ENCODE data around the gene FES.

FES gene

DNA sequence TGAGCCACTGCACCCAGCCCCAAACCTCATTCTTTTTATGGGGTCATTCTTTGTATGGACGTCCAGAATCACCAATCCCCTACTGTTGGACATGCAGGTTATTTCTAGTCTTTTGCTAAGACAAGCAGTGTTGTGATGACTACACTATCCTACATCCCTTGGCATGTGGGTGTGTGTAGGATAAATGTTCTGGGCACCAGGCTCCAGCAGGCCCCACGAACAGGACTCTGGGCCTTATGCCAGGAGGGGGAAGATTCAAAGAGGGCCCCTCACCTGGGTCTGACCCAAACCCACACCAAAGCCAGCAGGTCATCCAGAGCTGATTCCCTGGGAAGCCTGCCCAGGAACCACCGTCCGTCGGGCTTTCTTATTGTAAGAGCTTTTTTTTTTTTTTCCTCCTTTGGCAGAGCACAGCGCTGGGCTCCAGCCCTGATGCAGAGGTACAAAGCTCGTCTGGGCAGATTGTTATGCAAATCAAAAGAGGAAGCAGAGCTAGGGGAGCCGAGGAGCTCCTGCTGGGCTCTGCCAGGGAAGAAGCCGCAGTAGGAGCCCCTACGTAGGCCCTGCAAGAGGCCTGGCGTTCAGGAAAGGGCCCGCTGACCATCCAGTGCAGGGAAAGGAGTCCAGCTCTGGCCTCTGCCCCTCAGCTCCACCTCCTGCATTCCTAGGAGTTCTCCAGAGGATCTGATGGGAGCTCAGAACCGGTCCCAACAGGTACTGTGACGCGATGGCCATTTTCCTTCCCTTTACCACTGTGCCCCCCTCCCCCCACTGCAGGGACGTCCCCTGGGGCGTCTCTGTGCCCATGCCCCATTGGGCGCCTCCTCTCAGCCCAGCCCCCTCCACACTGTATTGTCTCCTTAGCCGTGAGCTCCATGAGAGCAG is 44.9 kb upstream of the FES start:
- Histone ChIP-seq H3K4me3 (ENCODE audit: low read depth in 1 of 2, low read length in 2 of 2) (no peak overlapping the region), H2AFZ (ENCODE audit: low read depth, low read length) (no peak overlapping the region), H3K4me2 (ENCODE audit: insufficient read depth, low read length) (no peak overlapping the region), H3K36me3 (ENCODE audit: insufficient read depth, low read length) (no peaks in the 10 kb centered on the region), H3K27ac (ENCODE audit: low read length) (no peak overlapping the region), H4K20me1 (ENCODE audit: insufficient read depth, low read length) (no peaks in the 10 kb centered on the region), H3K9ac (ENCODE audit: low read depth, low read length) (no peak overlapping the region), H3K4me1 (ENCODE audit: insufficient read depth, low read length) (no peaks in the 10 kb centered on the region), H3K79me2 (ENCODE audit: insufficient read depth, low read length) (no peaks in the 10 kb centered on the region), H3K9me3 (ENCODE audit: insufficient read depth, low read length, severe bottlenecking) (no peaks in the 10 kb centered on the region), H3K27me3 (ENCODE audit: insufficient read depth, low read length, poor library complexity) (no peaks in the 10 kb centered on the region)
- no peak for ATAC-seq (ENCODE audit: insufficient read depth, low read depth)
- no peak for DNase-seq
- TF ChIP-seq, protein P1, sequence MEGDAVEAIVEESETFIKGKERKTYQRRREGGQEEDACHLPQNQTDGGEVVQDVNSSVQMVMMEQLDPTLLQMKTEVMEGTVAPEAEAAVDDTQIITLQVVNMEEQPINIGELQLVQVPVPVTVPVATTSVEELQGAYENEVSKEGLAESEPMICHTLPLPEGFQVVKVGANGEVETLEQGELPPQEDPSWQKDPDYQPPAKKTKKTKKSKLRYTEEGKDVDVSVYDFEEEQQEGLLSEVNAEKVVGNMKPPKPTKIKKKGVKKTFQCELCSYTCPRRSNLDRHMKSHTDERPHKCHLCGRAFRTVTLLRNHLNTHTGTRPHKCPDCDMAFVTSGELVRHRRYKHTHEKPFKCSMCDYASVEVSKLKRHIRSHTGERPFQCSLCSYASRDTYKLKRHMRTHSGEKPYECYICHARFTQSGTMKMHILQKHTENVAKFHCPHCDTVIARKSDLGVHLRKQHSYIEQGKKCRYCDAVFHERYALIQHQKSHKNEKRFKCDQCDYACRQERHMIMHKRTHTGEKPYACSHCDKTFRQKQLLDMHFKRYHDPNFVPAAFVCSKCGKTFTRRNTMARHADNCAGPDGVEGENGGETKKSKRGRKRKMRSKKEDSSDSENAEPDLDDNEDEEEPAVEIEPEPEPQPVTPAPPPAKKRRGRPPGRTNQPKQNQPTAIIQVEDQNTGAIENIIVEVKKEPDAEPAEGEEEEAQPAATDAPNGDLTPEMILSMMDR (IDR thresholded peaks at IDR 0.05; ENCODE audit: borderline replicate concordance, extremely low read depth, low read length, poor library complexity, severe bottlenecking) = no peak
- no peak for TF ChIP-seq EZH2 (IDR thresholded peaks at IDR 0.05; ENCODE audit: borderline replicate concordance, low read depth, low read length, severe bottlenecking)

DNA sequence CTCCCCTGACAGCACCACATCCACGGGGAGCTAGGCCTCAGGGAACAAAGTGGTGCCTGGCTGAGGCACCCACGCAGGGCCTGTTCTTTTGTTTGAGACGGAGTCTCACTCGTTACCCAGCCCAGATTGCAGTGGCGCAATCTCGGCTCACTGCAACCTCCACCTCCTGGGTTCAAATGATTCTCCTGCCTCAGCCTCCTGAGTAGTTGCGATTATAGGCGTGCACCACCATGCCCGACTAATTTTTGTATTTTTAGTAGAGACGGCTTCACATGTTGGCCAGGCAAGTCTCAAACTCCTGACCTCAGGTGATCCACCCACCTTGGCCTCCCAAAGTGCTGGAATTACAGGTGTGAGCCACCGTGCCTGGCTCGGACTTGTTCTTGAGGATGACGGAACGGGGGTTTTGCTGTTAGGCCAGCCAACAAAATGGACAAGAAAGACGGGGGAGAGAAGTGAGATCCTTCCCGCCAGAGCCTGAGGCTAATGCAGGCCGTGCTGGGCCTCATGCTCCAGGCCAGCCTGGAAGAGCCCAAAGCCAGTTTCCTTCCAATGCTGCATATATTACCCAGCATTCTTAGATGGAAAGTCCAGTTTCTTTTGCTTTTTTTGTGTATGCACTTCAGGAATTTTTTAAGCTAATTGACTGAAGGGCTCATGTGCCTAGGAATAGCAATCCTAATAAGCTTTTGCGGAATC is 44.0 kb upstream of the FES start:
- TF ChIP-seq EZH2 (IDR thresholded peaks at IDR 0.05; ENCODE audit: borderline replicate concordance, low read depth, low read length, severe bottlenecking) = no peak
- TF ChIP-seq, protein P1 (IDR thresholded peaks at IDR 0.05; ENCODE audit: borderline replicate concordance, extremely low read depth, low read length, poor library complexity, severe bottlenecking) = no peak
- H3K9me3 ChIP-seq (ENCODE audit: insufficient read depth, low read length, severe bottlenecking) = no peaks in the 10 kb centered on the region
- H3K4me2 ChIP-seq (ENCODE audit: insufficient read depth, low read length) = no peak overlapping the region
- H3K27ac ChIP-seq (ENCODE audit: low read length) = no peak overlapping the region
- H4K20me1 ChIP-seq (ENCODE audit: insufficient read depth, low read length) = no peaks in the 10 kb centered on the region
- H3K4me1 ChIP-seq (ENCODE audit: insufficient read depth, low read length) = no peaks in the 10 kb centered on the region
- H3K36me3 ChIP-seq (ENCODE audit: insufficient read depth, low read length) = no peaks in the 10 kb centered on the region
- H3K79me2 ChIP-seq (ENCODE audit: insufficient read depth, low read length) = no peaks in the 10 kb centered on the region
- ATAC-seq (ENCODE audit: insufficient read depth, low read depth) = no peak
- H3K9ac ChIP-seq (ENCODE audit: low read depth, low read length) = no peak overlapping the region
- no peak overlapping the region for H2AFZ ChIP-seq (ENCODE audit: low read depth, low read length)
- H3K4me3 ChIP-seq (ENCODE audit: low read depth in 1 of 2, low read length in 2 of 2) = no peak overlapping the region
- no peaks in the 10 kb centered on the region for H3K27me3 ChIP-seq (ENCODE audit: insufficient read depth, low read length, poor library complexity)
- no peak for DNase-seq

DNA sequence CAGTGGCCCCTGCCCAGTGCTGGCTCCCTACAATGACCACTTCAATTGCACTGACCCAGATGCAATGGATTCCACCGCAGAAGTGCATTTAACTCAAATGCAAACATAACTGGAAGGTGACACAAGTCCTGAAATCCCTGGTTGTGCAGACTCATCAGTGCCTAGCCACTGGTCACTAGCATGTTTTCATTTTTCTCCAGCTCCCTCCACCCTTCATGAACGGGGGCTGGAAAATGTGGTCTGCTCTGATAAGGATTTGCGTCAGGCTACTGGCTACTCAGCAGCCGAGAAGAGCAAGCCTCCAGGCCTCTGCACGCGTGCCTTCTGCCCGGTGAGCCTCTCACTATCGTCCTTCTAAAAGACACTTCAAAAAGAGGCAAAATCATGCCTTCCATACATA is 43.4 kb upstream of the FES start:
- no peak for ATAC-seq (ENCODE audit: insufficient read depth, low read depth)
- no peak for TF ChIP-seq EZH2 (IDR thresholded peaks at IDR 0.05; ENCODE audit: borderline replicate concordance, low read depth, low read length, severe bottlenecking)
- TF ChIP-seq, protein P1 (IDR thresholded peaks at IDR 0.05; ENCODE audit: borderline replicate concordance, extremely low read depth, low read length, poor library complexity, severe bottlenecking) = no peak
- DNase-seq = no peak
- H3K9ac ChIP-seq (ENCODE audit: low read depth, low read length) = no peak overlapping the region
- H3K27ac ChIP-seq (ENCODE audit: low read length) = no peak overlapping the region
- no peaks in the 10 kb centered on the region for H3K9me3 ChIP-seq (ENCODE audit: insufficient read depth, low read length, severe bottlenecking)
- no peak overlapping the region for H3K4me2 ChIP-seq (ENCODE audit: insufficient read depth, low read length)
- H3K36me3 ChIP-seq (ENCODE audit: insufficient read depth, low read length) = no peaks in the 10 kb centered on the region
- no peak overlapping the region for H2AFZ ChIP-seq (ENCODE audit: low read depth, low read length)
- H3K4me1 ChIP-seq (ENCODE audit: insufficient read depth, low read length) = no peaks in the 10 kb centered on the region
- H3K79me2 ChIP-seq (ENCODE audit: insufficient read depth, low read length) = no peaks in the 10 kb centered on the region
- no peaks in the 10 kb centered on the region for H4K20me1 ChIP-seq (ENCODE audit: insufficient read depth, low read length)
- no peaks in the 10 kb centered on the region for H3K27me3 ChIP-seq (ENCODE audit: insufficient read depth, low read length, poor library complexity)
- no peak overlapping the region for H3K4me3 ChIP-seq (ENCODE audit: low read depth in 1 of 2, low read length in 2 of 2)
